Uterus (tissue), 4 donors: ENCODE data around the gene XPC. TPM values are rescaled to one million over a fixed set of nuclear protein-coding genes. Genes with fewer than 3 reads are reported as not detected.

ENCODE experiments used
- DNase-seq, 2 donors: peaks; one replicate each; pipeline ENCODE4 v3.0.0-alpha.2; 2019 to 2020
- H3K27ac ChIP-seq, 2 donors: fragments of 200-600 bp; sonication (generic); 1 replicate in 1 of 2; 2 replicates in 1 of 2; pipeline ENCODE4 v1.5.1; 2016 to 2018
- H3K27me3 ChIP-seq, 2 donors: fragments of 200-600 bp; sonication (generic); one replicate each; pipeline ENCODE4 v1.5.1; 2018 to 2019; ENCODE audit warnings: control low read depth in 1 of 2
- H3K36me3 ChIP-seq, 2 donors: fragments of 200-600 bp; sonication (generic); one replicate each; pipeline ENCODE4 v1.5.1; 2019; ENCODE audit warnings: control low read depth in 1 of 2
- H3K4me1 ChIP-seq, 2 donors: fragments of 200-600 bp; sonication (generic); one replicate each; pipeline ENCODE4 v1.5.1; 2018 to 2019; ENCODE audit warnings: control low read depth in 1 of 2
- H3K4me3 ChIP-seq, 2 donors: fragments of 200-600 bp; sonication (generic); 1 replicate in 1 of 2; 2 replicates in 1 of 2; pipeline ENCODE4 v1.5.1; 2018 to 2019; ENCODE audit warnings: mild to moderate bottlenecking in 1 of 2
- H3K9me3 ChIP-seq, 2 donors: fragments of 200-600 bp; sonication (generic); one replicate each; pipeline ENCODE4 v1.5.1; 2019; ENCODE audit warnings: control low read depth in 1 of 2
- CTCF ChIP-seq, 4 experiments: fragments of 200-600 bp in 2 of 4; fragments of 450-650 bp in 2 of 4; sonication (generic) in 2 of 4; IDR thresholded peaks; one replicate each; pipeline ENCODE4 v1.5.1; 2016 to 2019; ENCODE audit warnings: antibody characterized with exemption in 4 of 4, mild to moderate bottlenecking in 2 of 4, moderate library complexity in 1 of 4
- POLR2A ChIP-seq, 2 donors: fragments of 450-650 bp; IDR thresholded peaks; one replicate each; pipeline ENCODE4 v1.6.1; 2016; ENCODE audit warnings: antibody characterized with exemption in 2 of 2, mild to moderate bottlenecking in 1 of 2, moderate library complexity in 1 of 2
- intact Hi-C: fragments of 100-400 bp; cut with DNase I; formaldehyde crosslinking; loops from one replicate; pipeline ENCODE4 v1.15.1; 2023; ENCODE audit warnings: low total_unique reads
- total RNA-seq, 4 donors: library from RNA; depleted of rRNA in 3 of 4; stranded (reverse); fragments of >200 nt in 3 of 4; gene quantifications; one replicate each; pipeline versions ENCODE4 v1.1.0 to v1.2.4, GENCODE V29; 2014 to 2023
- donor health status: DM: yes; HTN: yes; CAD: no.

The XPC gene
- total RNA-seq, 4 donors from 2014 or later = 15.3 to 85.8 (median 48.5) TPM

- no peak for DNase-seq
- no peaks in the 10 kb centered on the region for H3K9me3 ChIP-seq
- intact Hi-C loops = no loop called here
- H3K4me3 ChIP-seq = no peak overlapping the region
- H3K4me1 ChIP-seq = no peaks in the 10 kb centered on the region
- TF ChIP-seq POLR2A (IDR thresholded peaks at IDR 0.05) = no peak
- TF ChIP-seq CTCF (IDR thresholded peaks at IDR 0.05) = no peak
- H3K27me3 ChIP-seq = no peaks in the 10 kb centered on the region
- H3K27ac ChIP-seq = no peak overlapping the region
- H3K36me3 ChIP-seq = no peaks in the 10 kb centered on the region
These were observed 25.4 kb downstream of the XPC start for GRCh38 chr3:14152963-14153355.

GRCh38 chr3:14152233-14152962, 26.0 kb downstream of the XPC start:
- Histone ChIP-seq H3K9me3 (no peaks in the 10 kb centered on the region), H3K4me3 (no peak overlapping the region), H3K27ac (no peak overlapping the region), H3K36me3 (no peaks in the 10 kb centered on the region), H3K4me1 (no peaks in the 10 kb centered on the region), H3K27me3 (no peaks in the 10 kb centered on the region)
- no peak for DNase-seq
- TF ChIP-seq CTCF (IDR thresholded peaks at IDR 0.05) (no peak), POLR2A (IDR thresholded peaks at IDR 0.05) (no peak)
- intact Hi-C loops = no loop called here

- H3K27ac ChIP-seq = no peak overlapping the region
- H3K9me3 ChIP-seq = no peaks in the 10 kb centered on the region
- H3K27me3 ChIP-seq = no peaks in the 10 kb centered on the region
- H3K36me3 ChIP-seq = no peaks in the 10 kb centered on the region
- no peak for DNase-seq
- intact Hi-C loops = no loop called here
- TF ChIP-seq POLR2A (IDR thresholded peaks at IDR 0.05) (no peak), CTCF (IDR thresholded peaks at IDR 0.05) (no peak)
- H3K4me3 ChIP-seq = no peak overlapping the region
- H3K4me1 ChIP-seq = no peaks in the 10 kb centered on the region
These were observed 26.8 kb downstream of the XPC start for GRCh38 chr3:14151471-14152083.

- Histone ChIP-seq H3K9me3 (no peaks in the 10 kb centered on the region), H3K27me3 (no peaks in the 10 kb centered on the region), H3K27ac (no peak overlapping the region), H3K36me3 (no peaks in the 10 kb centered on the region), H3K4me1 (peaks cover 0 to under 1% of the 10 kb centered on the region in 2 donors), H3K4me3 (no peak overlapping the region)
- intact Hi-C loops = no loop called here
- no peak for TF ChIP-seq POLR2A (IDR thresholded peaks at IDR 0.05)
- TF ChIP-seq CTCF (IDR thresholded peaks at IDR 0.05) = no peak
- no peak for DNase-seq
These were observed 27.7 kb downstream of the XPC start for GRCh38 chr3:14150491-14151230.

- intact Hi-C loops = no loop called here
- peaks cover 6% of the 10 kb centered on the region in 2 donors for H3K4me1 ChIP-seq
- H3K27ac ChIP-seq = no peak overlapping the region
- H3K4me3 ChIP-seq = no peak overlapping the region
- no peaks in the 10 kb centered on the region for H3K27me3 ChIP-seq
- H3K36me3 ChIP-seq = no peaks in the 10 kb centered on the region
- TF ChIP-seq CTCF (IDR thresholded peaks at IDR 0.05) (no peak), POLR2A (IDR thresholded peaks at IDR 0.05) (no peak)
- H3K9me3 ChIP-seq = no peaks in the 10 kb centered on the region
- no peak for DNase-seq
These were observed 28.3 kb downstream of the XPC start for GRCh38 chr3:14150078-14150477.
